HepG2 (cell line): ENCODE results near the gene MSANTD2. TPM values are rescaled to one million over a fixed set of nuclear protein-coding genes. Genes with fewer than 3 reads are reported as not detected.

Experiments
- ATAC-seq: fragments of 200-7000 bp; cut with Tn5 transposase; 3 replicates; pipeline ENCODE4 v1.9.1; 2020; ENCODE audit warnings: mild to moderate bottlenecking, moderate library complexity
- BruUV-seq: library from RNA; stranded (reverse); fragments of 400-500 nt; replicated peaks from 2 replicates; lab custom pipeline; 2021; lab: Mats Ljungman, UMichigan
- CTCF ChIA-PET: fragments of 300-600 bp; formaldehyde crosslinking; extraction: SDS; loops from one replicate; lab custom pipeline; 2021; ENCODE audit warnings: low total read pairs, inconsistent platforms, low intra/inter-chr PET ratio; lab: Yijun Ruan, JAX
- POLR2A ChIA-PET: fragments of 350-600 bp; sonication (Branson Sonifier 250); formaldehyde crosslinking; loops from one replicate; lab custom pipeline; 2020; ENCODE audit warnings: antibody characterized with exemption, inconsistent platforms; lab: Yijun Ruan, JAX
- DNase-seq: peaks from one replicate; pipeline ENCODE4 v3.0.0-alpha.2; 2015; ENCODE audit warnings: low spot score
- FAIRE-seq: peaks from 3 replicates; lab custom pipeline; 2011; peaks lifted over from hg19 to GRCh38; lab: Jason Lieb, UNC
- H2AFZ ChIP-seq: one replicate; pipeline ENCODE4 v1.6.1; 2011; ENCODE audit warnings: low read length, inconsistent platforms
- H3K27ac ChIP-seq: fragments of 300-600 bp; 3 replicates; pipeline ENCODE4 v1.8.0; 2011; ENCODE audit warnings: mixed run types, mild to moderate bottlenecking, mixed read lengths, low read length, inconsistent platforms; ENCODE audit not compliant: insufficient read depth; ENCODE audit errors: extremely low read length
- H3K27me3 ChIP-seq, 2 experiments: fragments of 200-600 bp in 1 of 2; 2 replicates in 1 of 2; 3 replicates in 1 of 2; pipeline versions ENCODE4 v1.6.0 to v1.8.0; 2011; ENCODE audit warnings: low read length in 2 of 2, mild to moderate bottlenecking in 2 of 2, moderate library complexity in 2 of 2, inconsistent platforms in 1 of 2; ENCODE audit not compliant: insufficient read depth in 2 of 2, control insufficient read depth in 1 of 2
- H3K36me3 ChIP-seq, 2 experiments: fragments of 200-600 bp in 1 of 2; replicated peaks in 1 of 2; 2 replicates in 1 of 2; 3 replicates in 1 of 2; pipeline versions ENCODE4 v1.5.1 to v1.8.0; 2011; ENCODE audit warnings: low read length in 2 of 2, inconsistent platforms in 1 of 2; ENCODE audit not compliant: insufficient read depth in 2 of 2, control insufficient read depth in 1 of 2
- H3K4me1 ChIP-seq: 2 replicates; pipeline ENCODE4 v1.5.1; 2012; ENCODE audit warnings: low read length, inconsistent platforms; ENCODE audit not compliant: insufficient read depth
- H3K4me2 ChIP-seq: 2 replicates; pipeline ENCODE4 v1.6.0; 2011; ENCODE audit warnings: low read depth, low read length, inconsistent platforms
- H3K4me3 ChIP-seq, 3 experiments: fragments of 200-600 bp in 1 of 3; sonication (generic), shearing (Covaris generic) in 1 of 3; replicated peaks in 1 of 3; 2 replicates each; pipeline ENCODE4 v1.5.1; 2011 to 2016; ENCODE audit warnings: low read length in 3 of 3, inconsistent platforms in 2 of 3, low read depth in 2 of 3, mild to moderate bottlenecking in 2 of 3, control low read depth in 1 of 3, mixed read lengths in 1 of 3; ENCODE audit not compliant: insufficient read depth in 1 of 3
- H3K79me2 ChIP-seq: one replicate; pipeline ENCODE4 v1.6.1; 2011; ENCODE audit warnings: low read length, inconsistent platforms; ENCODE audit not compliant: insufficient read depth
- H3K9ac ChIP-seq: 2 replicates; pipeline ENCODE4 v1.6.0; 2011; ENCODE audit warnings: mild to moderate bottlenecking, low read depth, low read length, inconsistent platforms; ENCODE audit not compliant: insufficient read depth
- H3K9me3 ChIP-seq: 2 replicates; pipeline ENCODE4 v1.5.1; 2012; ENCODE audit warnings: mild to moderate bottlenecking, low read length
- H4K20me1 ChIP-seq: 2 replicates; pipeline ENCODE4 v1.6.0; 2011; ENCODE audit warnings: inconsistent platforms, mild to moderate bottlenecking, low read length, moderate library complexity; ENCODE audit not compliant: insufficient read depth
- FOXP4 ChIP-seq: sonication (generic); formaldehyde crosslinking; IDR thresholded peaks from 2 replicates; pipeline ENCODE4 v1.4.0; 2020; ENCODE audit warnings: missing genetic modification reagents
- GATAD2A ChIP-seq: IDR thresholded peaks from 2 replicates; pipeline ENCODE4 v1.6.1; 2016
- HNRNPL ChIP-seq: fragments of 200-400 bp; formaldehyde crosslinking; IDR thresholded peaks from 2 replicates; pipeline ENCODE4 v1.6.1; 2017; ENCODE audit warnings: mild to moderate bottlenecking, low read depth, low read length
- PHF8 ChIP-seq: sonication (generic); formaldehyde crosslinking; IDR thresholded peaks from 2 replicates; pipeline ENCODE4 v1.5.0; 2020; ENCODE audit warnings: missing genetic modification reagents
- RXRA ChIP-seq: sonication (generic); formaldehyde crosslinking; IDR thresholded peaks from 2 replicates; pipeline ENCODE4 v1.5.1; 2020; ENCODE audit warnings: missing genetic modification reagents
- RXRB ChIP-seq: IDR thresholded peaks from 2 replicates; pipeline ENCODE4 v1.6.1; 2016; ENCODE audit warnings: borderline replicate concordance, missing genetic modification reagents, missing compliant biosample characterization
- SNAPC4 ChIP-seq: sonication (generic); formaldehyde crosslinking; IDR thresholded peaks from 2 replicates; pipeline ENCODE4 v1.4.0; 2020; ENCODE audit warnings: mild to moderate bottlenecking, missing genetic modification reagents
- SUZ12 ChIP-seq: fragments of 150-350 bp; IDR thresholded peaks from 2 replicates; pipeline ENCODE4 v1.6.1; 2014; ENCODE audit warnings: low read depth, low read length
- ZGPAT ChIP-seq: IDR thresholded peaks from 2 replicates; pipeline ENCODE4 v1.6.1; 2016; ENCODE audit warnings: mild to moderate bottlenecking
- ZMYM4 ChIP-seq: sonication (generic); formaldehyde crosslinking; IDR thresholded peaks from 2 replicates; pipeline ENCODE4 v1.8.1; 2023; ENCODE audit warnings: mild to moderate bottlenecking, missing genetic modification reagents
- ZNF260 ChIP-seq: sonication (generic); formaldehyde crosslinking; IDR thresholded peaks from 2 replicates; pipeline ENCODE4 v1.4.0; 2020; ENCODE audit warnings: missing genetic modification reagents, low read depth, mild to moderate bottlenecking, borderline replicate concordance
- ZNF546 ChIP-seq: sonication (generic); formaldehyde crosslinking; conservative IDR thresholded peaks from 2 replicates; pipeline ENCODE4 v1.8.1; 2023; ENCODE audit warnings: mild to moderate bottlenecking, missing genetic modification reagents
- ZNF703 ChIP-seq: sonication (generic); formaldehyde crosslinking; IDR thresholded peaks from 2 replicates; pipeline ENCODE4 v1.5.1; 2020; ENCODE audit warnings: missing genetic modification reagents, mild to moderate bottlenecking, moderate library complexity, borderline replicate concordance
- WGBS: methylation state at CpG from one replicate; pipeline ENCODE4 v1.1.6; 2017; ENCODE audit warnings: low lambda C conversion rate; 5-methylcytosine and 5-hydroxymethylcytosine counted together
- in situ Hi-C: cut with HindIII; loops from 2 replicates; pipeline ENCODE4 v1.10.0; 2017; ENCODE audit warnings: low pct_unique_long_range_greater_than_20kb; ENCODE audit not compliant: extremely low pct_ligation_motif_present
- intact Hi-C: fragments of 100-400 bp; cut with micrococcal nuclease; formaldehyde crosslinking; loops from one replicate; pipeline ENCODE4 v1.10.0; 2022; ENCODE audit not compliant: unreplicated experiment
- polyA plus RNA-seq, 8 experiments: library from polyadenylated mRNA; depleted of rRNA in 3 of 8; stranded (reverse) in 7 of 8; unstranded in 1 of 8; fragments of >200 nt; fragmentation: Illumina TruSeq in 4 of 8; extraction: Trizol in 4 of 8; gene quantifications; 2 replicates each; pipeline versions ENCODE4 v1.2.1 to v1.2.3, GENCODE V29; 2011 to 2016; ENCODE audit warnings: low read depth in 4 of 8, missing spikeins in 1 of 8, mixed read lengths in 1 of 8; ENCODE audit not compliant: insufficient read depth in 1 of 8
- total RNA-seq, 5 experiments: library from RNA; depleted of rRNA; stranded (reverse); fragments of >200 nt; fragmentation: Illumina TruSeq; extraction: Trizol; gene quantifications; 2 replicates each; pipeline ENCODE4 v1.2.3, GENCODE V29; 2016; ENCODE audit warnings: low read depth in 1 of 5
- TF ChIP-seq, protein P1 (sequence below): sonication (generic); formaldehyde crosslinking; IDR thresholded peaks from 2 replicates; pipeline ENCODE4 v1.4.0; 2020; ENCODE audit warnings: missing genetic modification reagents

The MSANTD2 gene
- total and polyA plus RNA-seq, 2 of the 13 experiments (the other 11 are each of a cell fraction or from before 2014, with no cell fraction given): 8.7 to 10.1 TPM

- peaks cover 68% of the 10 kb centered on the region for H3K4me1 ChIP-seq
- CTCF ChIA-PET: no interaction called here
- no peak within 1 kb of the TSS for H3K27ac ChIP-seq
- no peaks in the 10 kb centered on the region for H3K9me3 ChIP-seq
- POLR2A ChIA-PET: interaction anchor here (1.3 to 1.5 kb wide), 3 partner anchors 11 to 78 kb away, joined by 3 to 8 read pairs (median 4); partner anchors contain the start of genes ESAM, NRGN, SIAE and SPA17
- peak within 1 kb of the TSS; percentile 65; the same call in 1 of the 2 replicates for H3K9ac ChIP-seq
- H2AFZ ChIP-seq: no peak within 1 kb of the TSS
- H4K20me1 ChIP-seq: no peaks in the 10 kb centered on the region
- intact Hi-C loops (no loop called here), in situ Hi-C loops (no loop called here)
- WGBS: 21% methylated on average over 16 of the region's 42 CpGs
- H3K4me3 ChIP-seq: peak within 1 kb of the TSS; percentile 44 to 65 (median 60); a peak in 4 of 6 replicates
- no peaks in the 10 kb centered on the region for H3K79me2 ChIP-seq
- FAIRE-seq (no peak), DNase-seq (no peak), ATAC-seq (peak; percentile 56)
- H3K36me3 ChIP-seq: no peaks in the 10 kb centered on the region
- H3K4me2 ChIP-seq: peak within 1 kb of the TSS; percentile 71
- H3K27me3 ChIP-seq: peaks cover 0 to 46% of the 10 kb centered on the region in 2 experiments; a peak in 4 of 5 replicates
- BruUV-seq: no TSS peak
- TF ChIP-seq HNRNPL (peak; percentile 64; the same call in 1 of the 2 replicates), GATAD2A (CRISPR knock-in tag) (peak; percentile 22; the same call in 1 of the 2 replicates), SUZ12 (no peak), RXRB (CRISPR knock-in tag) (peak; percentile 35; the same call in 1 of the 2 replicates), ZMYM4 (CRISPR knock-in tag) (no peak), FOXP4 (0 out of 2 replicates have a peak, but pooled peaks have one; percentile 22), ZNF546 (CRISPR knock-in tag) (no peak), ZNF703 (CRISPR knock-in tag) (no peak), ZNF260 (CRISPR knock-in tag) (no peak), PHF8 (CRISPR knock-in tag) (peak; percentile 56; the same call in 1 of the 2 replicates), ZGPAT (CRISPR knock-in tag) (peak; percentile 58; the same call in 1 of the 2 replicates), SNAPC4 (CRISPR knock-in tag) (no peak), RXRA (CRISPR knock-in tag) (peak; percentile 55; the same call in 1 of the 2 replicates)
- TF ChIP-seq, protein P1, sequence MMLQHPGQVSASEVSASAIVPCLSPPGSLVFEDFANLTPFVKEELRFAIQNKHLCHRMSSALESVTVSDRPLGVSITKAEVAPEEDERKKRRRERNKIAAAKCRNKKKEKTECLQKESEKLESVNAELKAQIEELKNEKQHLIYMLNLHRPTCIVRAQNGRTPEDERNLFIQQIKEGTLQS (CRISPR knock-in tag): no peak
Observed at GRCh38 chr11:124751741-124752470, 48.3 kb downstream of the MSANTD2 start, which contains the start of gene VSIG2. VSIG2 (minus strand) TSS chr11:124752255; CDS start chr11:124752137, 118 bp downstream.
